Liver (tissue), 9 donors: ENCODE measurements around the gene HPCAL4. TPM values are rescaled to one million over a fixed set of nuclear protein-coding genes. Genes with fewer than 3 reads are reported as not detected.

Experiments
- DNase-seq: peaks from one replicate; pipeline ENCODE4 v3.0.0-alpha.2; 2017; ENCODE audit warnings: low spot score
- H3K27ac ChIP-seq, 2 donors: one replicate each; pipeline ENCODE4 v1.7.0; 2013; ENCODE audit warnings: inconsistent platforms in 2 of 2, low read length in 2 of 2, control low read depth in 1 of 2, low read depth in 1 of 2, mild to moderate bottlenecking in 1 of 2
- H3K27me3 ChIP-seq, 4 donors: one replicate each; pipeline versions ENCODE4 v1.6.1 to v1.7.0; 2013; ENCODE audit warnings: low read length in 3 of 4, inconsistent platforms in 1 of 4, mild to moderate bottlenecking in 1 of 4, moderate library complexity in 1 of 4; ENCODE audit not compliant: control insufficient read depth in 4 of 4, insufficient read depth in 4 of 4
- H3K36me3 ChIP-seq, 4 donors: one replicate each; pipeline versions ENCODE4 v1.6.1 to v1.7.0; 2013; ENCODE audit warnings: low read length in 3 of 4, mild to moderate bottlenecking in 3 of 4, low read depth in 1 of 4, moderate library complexity in 1 of 4; ENCODE audit not compliant: control insufficient read depth in 4 of 4, insufficient read depth in 3 of 4
- H3K4me1 ChIP-seq, 4 donors: one replicate each; pipeline versions ENCODE4 v1.6.1 to v1.7.0; 2013; ENCODE audit warnings: low read length in 3 of 4, mild to moderate bottlenecking in 3 of 4, moderate library complexity in 1 of 4; ENCODE audit not compliant: control insufficient read depth in 4 of 4, insufficient read depth in 4 of 4
- H3K4me3 ChIP-seq, 3 donors: one replicate each; pipeline versions ENCODE4 v1.6.1 to v1.7.0; 2013; ENCODE audit warnings: low read length in 3 of 3, control low read depth in 1 of 3, low read depth in 1 of 3, mild to moderate bottlenecking in 1 of 3
- H3K9ac ChIP-seq, 2 donors: one replicate each; pipeline ENCODE4 v1.7.0; 2013; ENCODE audit warnings: low read length in 2 of 2, mild to moderate bottlenecking in 2 of 2, moderate library complexity in 2 of 2, control low read depth in 1 of 2, low read depth in 1 of 2
- H3K9me3 ChIP-seq, 4 donors: one replicate each; pipeline versions ENCODE4 v1.6.1 to v1.7.0; 2013; ENCODE audit warnings: low read length in 3 of 4; ENCODE audit not compliant: control insufficient read depth in 4 of 4
- EGR1 ChIP-seq, 2 donors: IDR thresholded peaks; 2 replicates each; pipeline ENCODE4 v1.6.1; 2016 to 2018; ENCODE audit warnings: antibody characterized with exemption in 2 of 2, low read depth in 2 of 2
- FOXA1 ChIP-seq: IDR thresholded peaks from 2 replicates; pipeline ENCODE4 v1.6.1; 2016; ENCODE audit warnings: antibody characterized with exemption
- FOXA2 ChIP-seq: IDR thresholded peaks from 2 replicates; pipeline ENCODE4 v1.6.1; 2016; ENCODE audit warnings: antibody characterized with exemption
- GABPA ChIP-seq, 2 donors: IDR thresholded peaks in 1 of 2; conservative IDR thresholded peaks in 1 of 2; 2 replicates each; pipeline ENCODE4 v1.6.1; 2016; ENCODE audit warnings: antibody characterized with exemption in 2 of 2, mild to moderate bottlenecking in 1 of 2, moderate library complexity in 1 of 2
- HNF4A ChIP-seq, 2 donors: conservative IDR thresholded peaks; 2 replicates each; pipeline ENCODE4 v1.6.1; 2016; ENCODE audit warnings: antibody characterized with exemption in 2 of 2, mild to moderate bottlenecking in 2 of 2
- HNF4G ChIP-seq: IDR thresholded peaks from 2 replicates; pipeline ENCODE4 v1.6.1; 2016; ENCODE audit warnings: antibody characterized with exemption
- JUND ChIP-seq, 2 donors: IDR thresholded peaks; 2 replicates each; pipeline ENCODE4 v1.6.1; 2016; ENCODE audit warnings: antibody characterized with exemption in 2 of 2
- NR2F2 ChIP-seq: IDR thresholded peaks from 2 replicates; pipeline ENCODE4 v1.6.1; 2016; ENCODE audit warnings: antibody characterized with exemption
- RAD21 ChIP-seq, 2 donors: IDR thresholded peaks; 2 replicates each; pipeline ENCODE4 v1.6.1; 2016; ENCODE audit warnings: antibody characterized with exemption in 2 of 2, mild to moderate bottlenecking in 2 of 2
- RXRA ChIP-seq, 2 donors: IDR thresholded peaks; 2 replicates each; pipeline ENCODE4 v1.6.1; 2017 to 2018; ENCODE audit warnings: antibody characterized with exemption in 2 of 2, mild to moderate bottlenecking in 1 of 2
- SP1 ChIP-seq: IDR thresholded peaks from 2 replicates; pipeline ENCODE4 v1.6.1; 2018; ENCODE audit warnings: antibody characterized with exemption, mild to moderate bottlenecking
- YY1 ChIP-seq: IDR thresholded peaks from 2 replicates; pipeline ENCODE4 v1.6.1; 2016; ENCODE audit warnings: antibody characterized with exemption, mild to moderate bottlenecking
- WGBS: extraction: QIAGEN DNeasy Blood & Tissue Kit; methylation state at CpG from one replicate; pipeline ENCODE4 v1.1.7; 2013; 5-methylcytosine and 5-hydroxymethylcytosine counted together
- polyA plus RNA-seq, 2 donors: library from polyadenylated mRNA; stranded (reverse) in 1 of 2; unstranded in 1 of 2; fragments of 200-250 nt in 1 of 2; fragments of >200 nt in 1 of 2; fragmentation: Nextera tagmentation in 1 of 2; extraction: Ambion mirVana in 1 of 2; gene quantifications; one replicate each; pipeline versions ENCODE4 v1.2.1 to v1.2.3, GENCODE V29; 2013 to 2015
- total RNA-seq, 2 donors: library from RNA; depleted of rRNA; stranded (reverse); fragments of >200 nt; gene quantifications; one replicate each; pipeline ENCODE4 v1.2.3, GENCODE V29; 2014
- TF ChIP-seq, protein P1 (sequence below): IDR thresholded peaks from 2 replicates; pipeline ENCODE4 v1.6.1; 2016; ENCODE audit warnings: antibody characterized with exemption
- TF ChIP-seq, protein P2 (sequence below): IDR thresholded peaks from 2 replicates; pipeline ENCODE4 v1.6.1; 2016; ENCODE audit warnings: antibody characterized with exemption
- TF ChIP-seq, protein P3 (sequence below): IDR thresholded peaks from 2 replicates; pipeline ENCODE4 v1.6.1; 2016; ENCODE audit warnings: antibody characterized with exemption, mild to moderate bottlenecking
- TF ChIP-seq, protein P4 (sequence below): fragments of 150-350 bp; IDR thresholded peaks from 2 replicates; pipeline ENCODE4 v1.5.1; 2017; ENCODE audit warnings: improper control_type of control experiment, low read depth, low read length; ENCODE audit not compliant: missing input control
- TF ChIP-seq, protein P5 (sequence below): IDR thresholded peaks from 2 replicates; pipeline ENCODE4 v1.6.1; 2016; ENCODE audit warnings: antibody characterized with exemption
- donor health status: healthy.
- donor health status: healthy.
- donor health status: healthy.
- donor health status: healthy.
- donor health status: healthy.

The HPCAL4 gene
- total and polyA plus RNA-seq, 4 donors = not detected

DNA sequence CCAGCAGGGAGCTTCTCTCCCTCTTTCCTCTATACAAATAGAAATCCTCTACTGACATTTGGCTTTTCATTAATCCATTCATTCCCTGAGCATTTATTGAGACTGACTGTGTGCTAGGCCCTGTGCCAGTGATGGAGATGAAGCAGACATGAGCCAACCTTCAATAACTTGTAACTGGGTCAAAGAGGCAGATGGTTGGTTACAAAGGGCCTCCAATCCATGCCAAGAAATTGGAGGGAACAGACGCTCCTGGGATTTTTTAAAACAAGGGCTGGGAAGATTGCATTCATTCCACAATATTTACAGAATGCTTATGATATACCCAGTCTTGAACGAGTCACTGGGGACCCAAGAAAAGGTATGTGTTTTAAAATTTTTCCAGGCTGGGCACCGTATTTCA lies 6.2 kb downstream of the HPCAL4 start:
- no peak for TF ChIP-seq JUND (IDR thresholded peaks at IDR 0.05)
- TF ChIP-seq, protein P1, sequence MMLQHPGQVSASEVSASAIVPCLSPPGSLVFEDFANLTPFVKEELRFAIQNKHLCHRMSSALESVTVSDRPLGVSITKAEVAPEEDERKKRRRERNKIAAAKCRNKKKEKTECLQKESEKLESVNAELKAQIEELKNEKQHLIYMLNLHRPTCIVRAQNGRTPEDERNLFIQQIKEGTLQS = no peak
- TF ChIP-seq RAD21 (IDR thresholded peaks at IDR 0.05) = no peak
- TF ChIP-seq, protein P2, sequence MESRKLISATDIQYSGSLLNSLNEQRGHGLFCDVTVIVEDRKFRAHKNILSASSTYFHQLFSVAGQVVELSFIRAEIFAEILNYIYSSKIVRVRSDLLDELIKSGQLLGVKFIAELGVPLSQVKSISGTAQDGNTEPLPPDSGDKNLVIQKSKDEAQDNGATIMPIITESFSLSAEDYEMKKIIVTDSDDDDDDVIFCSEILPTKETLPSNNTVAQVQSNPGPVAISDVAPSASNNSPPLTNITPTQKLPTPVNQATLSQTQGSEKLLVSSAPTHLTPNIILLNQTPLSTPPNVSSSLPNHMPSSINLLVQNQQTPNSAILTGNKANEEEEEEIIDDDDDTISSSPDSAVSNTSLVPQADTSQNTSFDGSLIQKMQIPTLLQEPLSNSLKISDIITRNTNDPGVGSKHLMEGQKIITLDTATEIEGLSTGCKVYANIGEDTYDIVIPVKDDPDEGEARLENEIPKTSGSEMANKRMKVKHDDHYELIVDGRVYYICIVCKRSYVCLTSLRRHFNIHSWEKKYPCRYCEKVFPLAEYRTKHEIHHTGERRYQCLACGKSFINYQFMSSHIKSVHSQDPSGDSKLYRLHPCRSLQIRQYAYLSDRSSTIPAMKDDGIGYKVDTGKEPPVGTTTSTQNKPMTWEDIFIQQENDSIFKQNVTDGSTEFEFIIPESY = no peak
- TF ChIP-seq, protein P3, sequence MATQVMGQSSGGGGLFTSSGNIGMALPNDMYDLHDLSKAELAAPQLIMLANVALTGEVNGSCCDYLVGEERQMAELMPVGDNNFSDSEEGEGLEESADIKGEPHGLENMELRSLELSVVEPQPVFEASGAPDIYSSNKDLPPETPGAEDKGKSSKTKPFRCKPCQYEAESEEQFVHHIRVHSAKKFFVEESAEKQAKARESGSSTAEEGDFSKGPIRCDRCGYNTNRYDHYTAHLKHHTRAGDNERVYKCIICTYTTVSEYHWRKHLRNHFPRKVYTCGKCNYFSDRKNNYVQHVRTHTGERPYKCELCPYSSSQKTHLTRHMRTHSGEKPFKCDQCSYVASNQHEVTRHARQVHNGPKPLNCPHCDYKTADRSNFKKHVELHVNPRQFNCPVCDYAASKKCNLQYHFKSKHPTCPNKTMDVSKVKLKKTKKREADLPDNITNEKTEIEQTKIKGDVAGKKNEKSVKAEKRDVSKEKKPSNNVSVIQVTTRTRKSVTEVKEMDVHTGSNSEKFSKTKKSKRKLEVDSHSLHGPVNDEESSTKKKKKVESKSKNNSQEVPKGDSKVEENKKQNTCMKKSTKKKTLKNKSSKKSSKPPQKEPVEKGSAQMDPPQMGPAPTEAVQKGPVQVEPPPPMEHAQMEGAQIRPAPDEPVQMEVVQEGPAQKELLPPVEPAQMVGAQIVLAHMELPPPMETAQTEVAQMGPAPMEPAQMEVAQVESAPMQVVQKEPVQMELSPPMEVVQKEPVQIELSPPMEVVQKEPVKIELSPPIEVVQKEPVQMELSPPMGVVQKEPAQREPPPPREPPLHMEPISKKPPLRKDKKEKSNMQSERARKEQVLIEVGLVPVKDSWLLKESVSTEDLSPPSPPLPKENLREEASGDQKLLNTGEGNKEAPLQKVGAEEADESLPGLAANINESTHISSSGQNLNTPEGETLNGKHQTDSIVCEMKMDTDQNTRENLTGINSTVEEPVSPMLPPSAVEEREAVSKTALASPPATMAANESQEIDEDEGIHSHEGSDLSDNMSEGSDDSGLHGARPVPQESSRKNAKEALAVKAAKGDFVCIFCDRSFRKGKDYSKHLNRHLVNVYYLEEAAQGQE = no peak
- no peak for TF ChIP-seq NR2F2
- no peak for TF ChIP-seq HNF4G
- no peak for TF ChIP-seq SP1
- TF ChIP-seq RXRA (IDR thresholded peaks at IDR 0.05) = no peak
- TF ChIP-seq HNF4A (conservative IDR thresholded peaks at IDR 0.05) = no peak
- no peak for TF ChIP-seq EGR1 (IDR thresholded peaks at IDR 0.05; ENCODE audit: low read depth in 2 of 2)
- TF ChIP-seq, protein P4, sequence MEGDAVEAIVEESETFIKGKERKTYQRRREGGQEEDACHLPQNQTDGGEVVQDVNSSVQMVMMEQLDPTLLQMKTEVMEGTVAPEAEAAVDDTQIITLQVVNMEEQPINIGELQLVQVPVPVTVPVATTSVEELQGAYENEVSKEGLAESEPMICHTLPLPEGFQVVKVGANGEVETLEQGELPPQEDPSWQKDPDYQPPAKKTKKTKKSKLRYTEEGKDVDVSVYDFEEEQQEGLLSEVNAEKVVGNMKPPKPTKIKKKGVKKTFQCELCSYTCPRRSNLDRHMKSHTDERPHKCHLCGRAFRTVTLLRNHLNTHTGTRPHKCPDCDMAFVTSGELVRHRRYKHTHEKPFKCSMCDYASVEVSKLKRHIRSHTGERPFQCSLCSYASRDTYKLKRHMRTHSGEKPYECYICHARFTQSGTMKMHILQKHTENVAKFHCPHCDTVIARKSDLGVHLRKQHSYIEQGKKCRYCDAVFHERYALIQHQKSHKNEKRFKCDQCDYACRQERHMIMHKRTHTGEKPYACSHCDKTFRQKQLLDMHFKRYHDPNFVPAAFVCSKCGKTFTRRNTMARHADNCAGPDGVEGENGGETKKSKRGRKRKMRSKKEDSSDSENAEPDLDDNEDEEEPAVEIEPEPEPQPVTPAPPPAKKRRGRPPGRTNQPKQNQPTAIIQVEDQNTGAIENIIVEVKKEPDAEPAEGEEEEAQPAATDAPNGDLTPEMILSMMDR = no peak
- no peak for TF ChIP-seq YY1
- no peak for TF ChIP-seq FOXA1
- TF ChIP-seq, protein P5, sequence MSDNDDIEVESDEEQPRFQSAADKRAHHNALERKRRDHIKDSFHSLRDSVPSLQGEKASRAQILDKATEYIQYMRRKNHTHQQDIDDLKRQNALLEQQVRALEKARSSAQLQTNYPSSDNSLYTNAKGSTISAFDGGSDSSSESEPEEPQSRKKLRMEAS = no peak
- TF ChIP-seq GABPA (IDR thresholded peaks at IDR 0.05 in 1 of 2, conservative IDR thresholded peaks at IDR 0.05 in 1 of 2) = no peak
- H3K9ac ChIP-seq = no peak overlapping the region
- peaks cover 0 to 7% (median 5%) of the 10 kb centered on the region in 4 donors for H3K27me3 ChIP-seq
- no peaks in the 10 kb centered on the region for H3K4me1 ChIP-seq
- no peaks in the 10 kb centered on the region for H3K36me3 ChIP-seq
- H3K9me3 ChIP-seq = no peaks in the 10 kb centered on the region
- no peak overlapping the region for H3K4me3 ChIP-seq
- DNase-seq = no peak
- H3K27ac ChIP-seq = no peak overlapping the region
- 87% methylated on average over 3 of the region's 3 CpGs for WGBS

DNA sequence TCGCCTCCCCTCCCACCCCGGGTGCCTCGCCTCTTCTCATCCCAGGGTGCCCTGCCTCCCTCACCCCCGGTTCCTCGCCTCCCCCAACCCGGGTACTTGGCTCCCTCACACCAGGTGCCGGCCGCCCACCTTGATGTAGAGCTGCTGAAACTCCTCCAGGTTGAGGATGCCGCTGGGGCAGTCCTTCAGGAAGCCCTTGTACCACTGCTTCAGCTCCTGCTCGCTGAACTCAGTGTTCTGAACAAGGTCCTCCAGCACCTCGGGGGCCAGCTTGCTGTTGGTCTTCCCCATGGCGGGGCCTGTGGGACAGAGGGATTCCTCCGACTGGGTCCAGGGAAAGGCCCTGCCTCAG lies 6.9 kb downstream of the HPCAL4 start:
- DNase-seq = no peak
- no peak overlapping the region for H3K4me3 ChIP-seq
- H3K27me3 ChIP-seq = peaks cover 0 to 7% (median 5%) of the 10 kb centered on the region in 4 donors
- no peak for TF ChIP-seq FOXA2
- TF ChIP-seq SP1 = no peak
- no peak for TF ChIP-seq GABPA (IDR thresholded peaks at IDR 0.05 in 1 of 2, conservative IDR thresholded peaks at IDR 0.05 in 1 of 2)
- no peak for TF ChIP-seq HNF4A (conservative IDR thresholded peaks at IDR 0.05)
- H3K4me1 ChIP-seq = no peaks in the 10 kb centered on the region
- H3K36me3 ChIP-seq = no peaks in the 10 kb centered on the region
- no peak overlapping the region for H3K9ac ChIP-seq
- no peak overlapping the region for H3K27ac ChIP-seq
- WGBS = 49% methylated on average over 13 of the region's 13 CpGs
- H3K9me3 ChIP-seq = no peaks in the 10 kb centered on the region
